WERI-Rb-1 (cell line): ENCODE measurements around the gene ABI1.

ENCODE experiments used
- DNase-seq: peaks from one replicate; pipeline ENCODE4 v3.0.0-alpha.2; 2020
- H3K27ac ChIP-seq: fragments of 250-450 bp; sonication (Bioruptor Pico); 2 replicates; pipeline ENCODE4 v1.5.1; 2020; ENCODE audit warnings: mild to moderate bottlenecking, moderate library complexity
- H3K27me3 ChIP-seq: fragments of 250-450 bp; sonication (Bioruptor Pico); 2 replicates; pipeline ENCODE4 v1.5.1; 2021; ENCODE audit warnings: mild to moderate bottlenecking, low read depth, moderate library complexity; ENCODE audit not compliant: insufficient read depth, severe bottlenecking
- H3K36me3 ChIP-seq: fragments of 250-450 bp; sonication (Bioruptor Pico); 2 replicates; pipeline ENCODE4 v1.5.1; 2020; ENCODE audit warnings: mild to moderate bottlenecking, moderate library complexity
- H3K4me3 ChIP-seq: 2 replicates; pipeline ENCODE4 v1.5.1; 2011; ENCODE audit warnings: low read depth, mild to moderate bottlenecking, control low read depth, low read length
- H3K9me3 ChIP-seq: fragments of 250-450 bp; sonication (Bioruptor Pico); 2 replicates; pipeline ENCODE4 v1.5.1; 2021; ENCODE audit warnings: mild to moderate bottlenecking, moderate library complexity; ENCODE audit not compliant: severe bottlenecking
- CTCF ChIP-seq: IDR thresholded peaks from 2 replicates; pipeline ENCODE4 v1.5.1; 2011; ENCODE audit warnings: low read depth, mild to moderate bottlenecking, control low read depth, inconsistent platforms, low read length

Gene ABI1

GRCh38 chr10:26841733-26842317 lies 18.9 kb downstream of the ABI1 start:
- Histone ChIP-seq H3K36me3 (no peaks in the 10 kb centered on the region), H3K4me3 (no peak overlapping the region), H3K27me3 (no peaks in the 10 kb centered on the region), H3K27ac (no peak overlapping the region), H3K9me3 (no peaks in the 10 kb centered on the region)
- no peak for TF ChIP-seq CTCF
- DNase-seq = no peak

GRCh38 chr10:26840938-26841732 lies 19.6 kb downstream of the ABI1 start:
- H3K27ac ChIP-seq = no peak overlapping the region
- DNase-seq = no peak
- no peak for TF ChIP-seq CTCF

GRCh38 chr10:26839966-26840627 lies 20.7 kb downstream of the ABI1 start:
- TF ChIP-seq CTCF = no peak
- Histone ChIP-seq H3K36me3 (no peaks in the 10 kb centered on the region), H3K4me3 (no peak overlapping the region), H3K27ac (no peak overlapping the region), H3K9me3 (no peaks in the 10 kb centered on the region), H3K27me3 (no peaks in the 10 kb centered on the region)
- DNase-seq = no peak

More at GRCh38 chr10:26840938-26841732, 19.6 kb downstream of the ABI1 start:
- Histone ChIP-seq H3K36me3 (no peaks in the 10 kb centered on the region), H3K4me3 (no peak overlapping the region), H3K27me3 (no peaks in the 10 kb centered on the region), H3K9me3 (no peaks in the 10 kb centered on the region)

GRCh38 chr10:26837139-26837538 lies 23.6 kb downstream of the ABI1 start:
- DNase-seq = no peak
- Histone ChIP-seq H3K36me3 (no peaks in the 10 kb centered on the region), H3K27me3 (no peaks in the 10 kb centered on the region), H3K4me3 (no peak overlapping the region), H3K27ac (no peak overlapping the region), H3K9me3 (no peaks in the 10 kb centered on the region)
- no peak for TF ChIP-seq CTCF

- Histone ChIP-seq H3K4me3 (no peak overlapping the region), H3K27ac (no peak overlapping the region), H3K36me3 (no peaks in the 10 kb centered on the region), H3K27me3 (no peaks in the 10 kb centered on the region), H3K9me3 (no peaks in the 10 kb centered on the region)
- no peak for DNase-seq
- TF ChIP-seq CTCF = no peak
Measured at GRCh38 chr10:26835025-26835424, 25.7 kb downstream of the ABI1 start.
